Gastrocnemius medialis (tissue), 4 donors: ENCODE measurements around the gene GRXCR2. TPM values are rescaled to one million over a fixed set of nuclear protein-coding genes. Genes with fewer than 3 reads are reported as not detected.
A peak's percentile ranks its signal among the peaks of the same experiment; 100 is the strongest.

Experiments
- ATAC-seq, 2 donors: fragments of 150-250 bp; one replicate each; pipeline ENCODE4 v1.9.1; 2016
- DNase-seq, 2 donors: peaks; one replicate each; pipeline ENCODE4 v3.0.0-alpha.2; 2019
- H3K27ac ChIP-seq, 4 donors: fragments of 200-600 bp; sonication (generic); 1 replicate in 1 of 4; 2 replicates in 3 of 4; pipeline ENCODE4 v1.5.1; 2016 to 2018; ENCODE audit warnings: mild to moderate bottlenecking in 2 of 4, moderate library complexity in 1 of 4
- H3K27me3 ChIP-seq, 3 donors: fragments of 200-600 bp; sonication (generic) in 2 of 3; 1 replicate in 1 of 3; 2 replicates in 2 of 3; pipeline versions ENCODE4 v1.5.1 to v1.6.0; 2016 to 2019; ENCODE audit warnings: mild to moderate bottlenecking in 1 of 3, moderate library complexity in 1 of 3
- H3K36me3 ChIP-seq, 2 donors: fragments of 200-600 bp; sonication (generic) in 1 of 2; one replicate each; pipeline ENCODE4 v1.5.1; 2017 to 2018
- H3K4me1 ChIP-seq, 2 donors: fragments of 200-600 bp; sonication (generic) in 1 of 2; one replicate each; pipeline ENCODE4 v1.5.1; 2016 to 2017; ENCODE audit warnings: mild to moderate bottlenecking in 2 of 2
- H3K4me3 ChIP-seq, 4 donors: fragments of 200-600 bp; sonication (generic) in 3 of 4; 1 replicate in 1 of 4; 2 replicates in 3 of 4; pipeline ENCODE4 v1.5.1; 2016 to 2019; ENCODE audit warnings: mild to moderate bottlenecking in 2 of 4
- H3K9me3 ChIP-seq, 3 donors: fragments of 200-600 bp; sonication (generic) in 2 of 3; 1 replicate in 1 of 3; 2 replicates in 2 of 3; pipeline ENCODE4 v1.5.1; 2016 to 2019
- CTCF ChIP-seq, 5 experiments: fragments of 450-650 bp in 3 of 5; fragments of 200-600 bp in 2 of 5; sonication (generic) in 2 of 5; IDR thresholded peaks in 4 of 5; conservative IDR thresholded peaks in 1 of 5; 1 replicate in 4 of 5; 2 replicates in 1 of 5; pipeline ENCODE4 v1.5.1; 2016 to 2019; ENCODE audit warnings: antibody characterized with exemption in 5 of 5, mild to moderate bottlenecking in 3 of 5, moderate library complexity in 3 of 5
- POLR2A ChIP-seq, 2 donors: fragments of 450-650 bp; IDR thresholded peaks; one replicate each; pipeline ENCODE4 v1.6.1; 2017; ENCODE audit warnings: antibody characterized with exemption in 2 of 2, mild to moderate bottlenecking in 2 of 2, moderate library complexity in 2 of 2
- in situ Hi-C, 4 donors: fragments of 200-750 bp; cut with MboI; loops; one replicate each; pipeline versions ENCODE4 v1.15.0 to v1.8.0; 2017; ENCODE audit warnings: low sequenced_read_pairs in 4 of 4
- intact Hi-C: fragments of 100-400 bp; cut with DNase I; formaldehyde crosslinking; loops from one replicate; pipeline ENCODE4 v1.15.1; 2023; ENCODE audit warnings: low total_unique reads
- total RNA-seq, 4 donors: library from RNA; depleted of rRNA; stranded (reverse); fragments of >200 nt; gene quantifications; one replicate each; pipeline versions ENCODE4 v1.1.0 to v1.2.3, GENCODE V29; 2016

GRXCR2 gene
- total RNA-seq, 4 donors from 2014 or later: not detected

DNA sequence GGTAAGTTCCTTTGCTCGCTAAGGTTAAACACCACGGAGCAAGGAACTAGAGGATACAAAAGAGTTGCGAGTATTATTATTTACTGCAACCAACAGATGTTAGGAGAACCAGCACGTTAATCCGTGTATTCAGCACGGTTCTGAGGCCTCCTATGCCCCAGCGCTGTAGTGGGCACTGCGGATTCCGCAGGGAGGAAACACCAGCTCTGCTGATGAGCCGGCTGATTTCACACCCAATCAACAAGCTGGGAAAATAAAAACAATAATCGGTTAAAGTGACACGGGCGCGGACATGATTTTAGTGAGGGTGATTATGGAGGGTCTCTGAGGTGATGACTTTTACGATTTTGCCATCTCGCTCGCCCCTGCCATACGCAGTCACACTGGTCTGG is 37.0 kb downstream of the GRXCR2 start:
- Histone ChIP-seq H3K36me3 (no peaks in the 10 kb centered on the region), H3K27ac (peak overlapping the region; percentile 56 to 77 (median 65)), H3K27me3 (no peaks in the 10 kb centered on the region), H3K4me1 (peaks cover 2 to 7% of the 10 kb centered on the region in 2 donors), H3K9me3 (no peaks in the 10 kb centered on the region), H3K4me3 (peak overlapping the region; percentile 63 to 75 (median 67))
- peak; percentile 11 to 20 for ATAC-seq
- TF ChIP-seq POLR2A (IDR thresholded peaks at IDR 0.05) (no peak), CTCF (IDR thresholded peaks at IDR 0.05 in 4 of 5, conservative IDR thresholded peaks at IDR 0.05 in 1 of 5) (no peak)
- DNase-seq: no peak
- intact Hi-C loops: loop anchor here (5.0 to 10.0 kb wide), 2 partner anchors 139 to 211 kb away; no protein-coding TSS in a partner anchor
- in situ Hi-C loops: loop anchor here in 2 of 4 donors (25.0 kb wide), 1 partner anchor 1649 kb away; no protein-coding TSS in a partner anchor

GRCh38 chr5:145834917-145835847 is 37.6 kb downstream of the GRXCR2 start, which contains the start of gene PRELID2:
TSS of gene PRELID2 (minus strand) at chr5:145835342. CDS start at chr5:145835251, 91 bp downstream.
- H3K36me3 ChIP-seq: no peaks in the 10 kb centered on the region
- intact Hi-C loops (loop anchor here (5.0 to 10.0 kb wide), 2 partner anchors 140 to 212 kb away; no protein-coding TSS in a partner anchor), in situ Hi-C loops (loop anchor here in 2 of 4 donors (25.0 kb wide), 1 partner anchor 1648 kb away; no protein-coding TSS in a partner anchor)
- H3K27me3 ChIP-seq: no peaks in the 10 kb centered on the region
- peak; percentile 92 to 93 for ATAC-seq
- H3K4me3 ChIP-seq: peak within 1 kb of the TSS; percentile 63 to 75 (median 67)
- H3K27ac ChIP-seq: peak within 1 kb of the TSS; percentile 56 to 77 (median 65)
- peak; percentile 64 to 77 for DNase-seq
- H3K4me1 ChIP-seq: peaks cover 7 to 8% of the 10 kb centered on the region in 2 donors
- no peaks in the 10 kb centered on the region for H3K9me3 ChIP-seq
- TF ChIP-seq POLR2A (IDR thresholded peaks at IDR 0.05) (peak; percentile 35 to 48), CTCF (IDR thresholded peaks at IDR 0.05 in 4 of 5, conservative IDR thresholded peaks at IDR 0.05 in 1 of 5) (no peak)

DNA sequence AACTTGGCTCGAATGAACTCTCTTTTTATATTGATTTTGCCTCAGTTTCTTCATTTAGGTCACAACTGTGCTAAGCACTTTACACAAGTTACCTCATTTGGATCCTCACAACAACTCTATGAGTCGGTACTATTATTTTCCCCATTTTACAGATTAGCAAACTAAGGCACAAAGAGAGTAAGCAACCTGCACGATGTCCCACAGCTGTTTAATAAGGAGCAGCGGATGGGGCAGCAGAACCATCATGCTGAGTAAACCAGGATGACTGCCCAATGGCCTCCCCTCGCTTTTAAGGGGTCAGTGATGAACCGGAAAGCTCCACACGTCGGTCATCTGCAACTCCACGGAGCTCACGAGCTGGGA is 38.3 kb downstream of the GRXCR2 start:
- intact Hi-C loops: loop anchor here (10.0 kb wide), 1 partner anchor 140 kb away; no protein-coding TSS in a partner anchor
- DNase-seq (no peak), ATAC-seq (no peak)
- in situ Hi-C loops: loop anchor here in 2 of 4 donors (25.0 kb wide), 1 partner anchor 1647 kb away; no protein-coding TSS in a partner anchor
- Histone ChIP-seq H3K27me3 (no peaks in the 10 kb centered on the region), H3K4me3 (peak overlapping the region; percentile 63 to 75 (median 67)), H3K4me1 (peaks cover 7 to 12% of the 10 kb centered on the region in 2 donors), H3K27ac (peak overlapping the region in 3 of 4 donors; percentile 64 to 77 (median 66)), H3K9me3 (no peaks in the 10 kb centered on the region), H3K36me3 (no peaks in the 10 kb centered on the region)
- TF ChIP-seq CTCF (IDR thresholded peaks at IDR 0.05 in 4 of 5, conservative IDR thresholded peaks at IDR 0.05 in 1 of 5) (no peak), POLR2A (IDR thresholded peaks at IDR 0.05) (no peak)

- intact Hi-C loops: loop anchor here (10.0 kb wide), 1 partner anchor 141 kb away; no protein-coding TSS in a partner anchor
- no peak overlapping the region for H3K27ac ChIP-seq
- no peak overlapping the region for H3K4me3 ChIP-seq
- H3K4me1 ChIP-seq: peaks cover 7 to 12% of the 10 kb centered on the region in 2 donors
- no peaks in the 10 kb centered on the region for H3K27me3 ChIP-seq
- H3K36me3 ChIP-seq: no peaks in the 10 kb centered on the region
- no peak for ATAC-seq
- H3K9me3 ChIP-seq: no peaks in the 10 kb centered on the region
- no peak for TF ChIP-seq POLR2A (IDR thresholded peaks at IDR 0.05)
- no peak for TF ChIP-seq CTCF (IDR thresholded peaks at IDR 0.05 in 4 of 5, conservative IDR thresholded peaks at IDR 0.05 in 1 of 5)
- in situ Hi-C loops: loop anchor here in 2 of 4 donors (25.0 kb wide), 1 partner anchor 1646 kb away; no protein-coding TSS in a partner anchor
- no peak for DNase-seq
Measured at GRCh38 chr5:145833631-145834200, 39.1 kb downstream of the GRXCR2 start.
